ENCODE data around the gene ALDH9A1.

GRCh38 chr1:165680303-165680702, 18.1 kb downstream of the ALDH9A1 start:
- TF ChIP-seq EP300 (IDR thresholded peaks at IDR 0.05) (no peak), POLR2AphosphoS5 (IDR thresholded peaks at IDR 0.05) (no peak), POLR2A (IDR thresholded peaks at IDR 0.05) (no peak)
- TF ChIP-seq, protein P1, sequence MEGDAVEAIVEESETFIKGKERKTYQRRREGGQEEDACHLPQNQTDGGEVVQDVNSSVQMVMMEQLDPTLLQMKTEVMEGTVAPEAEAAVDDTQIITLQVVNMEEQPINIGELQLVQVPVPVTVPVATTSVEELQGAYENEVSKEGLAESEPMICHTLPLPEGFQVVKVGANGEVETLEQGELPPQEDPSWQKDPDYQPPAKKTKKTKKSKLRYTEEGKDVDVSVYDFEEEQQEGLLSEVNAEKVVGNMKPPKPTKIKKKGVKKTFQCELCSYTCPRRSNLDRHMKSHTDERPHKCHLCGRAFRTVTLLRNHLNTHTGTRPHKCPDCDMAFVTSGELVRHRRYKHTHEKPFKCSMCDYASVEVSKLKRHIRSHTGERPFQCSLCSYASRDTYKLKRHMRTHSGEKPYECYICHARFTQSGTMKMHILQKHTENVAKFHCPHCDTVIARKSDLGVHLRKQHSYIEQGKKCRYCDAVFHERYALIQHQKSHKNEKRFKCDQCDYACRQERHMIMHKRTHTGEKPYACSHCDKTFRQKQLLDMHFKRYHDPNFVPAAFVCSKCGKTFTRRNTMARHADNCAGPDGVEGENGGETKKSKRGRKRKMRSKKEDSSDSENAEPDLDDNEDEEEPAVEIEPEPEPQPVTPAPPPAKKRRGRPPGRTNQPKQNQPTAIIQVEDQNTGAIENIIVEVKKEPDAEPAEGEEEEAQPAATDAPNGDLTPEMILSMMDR (IDR thresholded peaks at IDR 0.05) = no peak

Measured in gastroesophageal sphincter (tissue), 3 donors.